NCI-H1694 treated with DMSO at 0.1 percent for 48 hours (cell line): ENCODE data around the gene ADARB1.
A peak's percentile ranks its signal among the peaks of the same experiment; 100 is the strongest.

Experiments used
- DNase-seq: peaks from one replicate; lab custom pipeline; 2025; lab: John Stamatoyannopoulos, UW

Gene ADARB1

GRCh38 chr21:45095505-45095904, 21.1 kb downstream of the ADARB1 start:
- DNase-seq, result no peak

- DNase-seq, result no peak
These were observed 21.8 kb downstream of the ADARB1 start for GRCh38 chr21:45096217-45096616.

- DNase-seq, result no peak
These were observed 23.5 kb downstream of the ADARB1 start for GRCh38 chr21:45097827-45098387.

GRCh38 chr21:45098867-45099266, 24.5 kb downstream of the ADARB1 start:
- DNase-seq, result peak; percentile 84

GRCh38 chr21:45099571-45099970, 25.2 kb downstream of the ADARB1 start:
- DNase-seq, result no peak

GRCh38 chr21:45100866-45101265, 26.5 kb downstream of the ADARB1 start:
- no peak for DNase-seq

- no peak for DNase-seq
These were observed 28.1 kb downstream of the ADARB1 start for GRCh38 chr21:45102391-45102932.

GRCh38 chr21:45103971-45104520, 29.7 kb downstream of the ADARB1 start:
- DNase-seq, result no peak

GRCh38 chr21:45104560-45104959, 30.2 kb downstream of the ADARB1 start:
- DNase-seq, result no peak

- no peak for DNase-seq
These were observed 31.6 kb downstream of the ADARB1 start for GRCh38 chr21:45105906-45106485.

- no peak for DNase-seq
These were observed 33.8 kb downstream of the ADARB1 start for GRCh38 chr21:45108034-45108790.

- no peak for DNase-seq
These were observed 34.7 kb downstream of the ADARB1 start for GRCh38 chr21:45108808-45109781.

GRCh38 chr21:45109831-45110492, 35.6 kb downstream of the ADARB1 start:
- no peak for DNase-seq

GRCh38 chr21:45110873-45111624, 36.7 kb downstream of the ADARB1 start:
- DNase-seq, result no peak

GRCh38 chr21:45111703-45112102, 37.3 kb downstream of the ADARB1 start:
- DNase-seq, result no peak

GRCh38 chr21:45112371-45112770, 38.0 kb downstream of the ADARB1 start:
- no peak for DNase-seq

- no peak for DNase-seq
These were observed 39.2 kb downstream of the ADARB1 start for GRCh38 chr21:45113543-45113942.

GRCh38 chr21:45114072-45114471, 39.7 kb downstream of the ADARB1 start:
- DNase-seq, result no peak

GRCh38 chr21:45114475-45114874, 40.1 kb downstream of the ADARB1 start:
- DNase-seq, result no peak

- DNase-seq, result no peak
These were observed 40.8 kb downstream of the ADARB1 start for GRCh38 chr21:45115141-45115540.
